ENCODE results near the gene ARMH1.

Gene ARMH1

GRCh38 chr1:44720281-44720680 is 45.8 kb downstream of the ARMH1 start:
- no peak overlapping the region for H3K9ac ChIP-seq
- no peak overlapping the region for H3K4me2 ChIP-seq
- H3K79me2 ChIP-seq (ENCODE audit: insufficient read depth, low read depth), result no peaks in the 10 kb centered on the region
- H3K27ac ChIP-seq, result no peak overlapping the region; the same call in 1 of the 2 replicates
- H3K4me1 ChIP-seq (ENCODE audit: low read depth, poor library complexity, severe bottlenecking), result peaks cover 58% of the 10 kb centered on the region
- H2AFZ ChIP-seq (ENCODE audit: low read depth), result no peak overlapping the region
- H3K27me3 ChIP-seq (ENCODE audit: insufficient read depth, low read depth), result no peaks in the 10 kb centered on the region
- TF ChIP-seq CTCF (conservative IDR thresholded peaks at IDR 0.05; ENCODE audit: low read depth, low read length), result no peak
- H3K36me3 ChIP-seq (ENCODE audit: insufficient read depth), result no peaks in the 10 kb centered on the region
- no peak overlapping the region for H3K4me3 ChIP-seq (IDR thresholded peaks at IDR 0.05; ENCODE audit: insufficient read depth, low read depth, low read length)
- H4K20me1 ChIP-seq (ENCODE audit: insufficient read depth), result no peaks in the 10 kb centered on the region

GRCh38 chr1:44721485-44722361 is 47.2 kb downstream of the ARMH1 start:
- Histone ChIP-seq H3K4me1 (ENCODE audit: low read depth, poor library complexity, severe bottlenecking) (peaks cover 50% of the 10 kb centered on the region), H4K20me1 (ENCODE audit: insufficient read depth) (no peaks in the 10 kb centered on the region), H3K4me3 (IDR thresholded peaks at IDR 0.05; ENCODE audit: insufficient read depth, low read depth, low read length) (no peak overlapping the region), H3K9ac (peak overlapping the region; percentile 55; the same call in 1 of the 2 replicates), H3K79me2 (ENCODE audit: insufficient read depth, low read depth) (no peaks in the 10 kb centered on the region), H3K36me3 (ENCODE audit: insufficient read depth) (no peaks in the 10 kb centered on the region), H3K27ac (peak overlapping the region; percentile 87), H3K4me2 (peak overlapping the region; percentile 6; the same call in 1 of the 2 replicates), H2AFZ (ENCODE audit: low read depth) (peak overlapping the region; percentile 42), H3K27me3 (ENCODE audit: insufficient read depth, low read depth) (no peaks in the 10 kb centered on the region)
- TF ChIP-seq CTCF (conservative IDR thresholded peaks at IDR 0.05; ENCODE audit: low read depth, low read length), result no peak

GRCh38 chr1:44723064-44723463 is 48.5 kb downstream of the ARMH1 start:
- no peak for TF ChIP-seq CTCF (conservative IDR thresholded peaks at IDR 0.05; ENCODE audit: low read depth, low read length)
- H3K9ac ChIP-seq, result no peak overlapping the region
- peaks cover 36% of the 10 kb centered on the region for H3K4me1 ChIP-seq (ENCODE audit: low read depth, poor library complexity, severe bottlenecking)
- H3K4me3 ChIP-seq (IDR thresholded peaks at IDR 0.05; ENCODE audit: insufficient read depth, low read depth, low read length), result no peak overlapping the region
- no peak overlapping the region for H2AFZ ChIP-seq (ENCODE audit: low read depth)
- H3K27me3 ChIP-seq (ENCODE audit: insufficient read depth, low read depth), result no peaks in the 10 kb centered on the region
- H3K27ac ChIP-seq, result no peak overlapping the region
- no peaks in the 10 kb centered on the region for H4K20me1 ChIP-seq (ENCODE audit: insufficient read depth)
- H3K4me2 ChIP-seq, result no peak overlapping the region
- no peaks in the 10 kb centered on the region for H3K79me2 ChIP-seq (ENCODE audit: insufficient read depth, low read depth)
- no peaks in the 10 kb centered on the region for H3K36me3 ChIP-seq (ENCODE audit: insufficient read depth)

GRCh38 chr1:44723496-44724295 is 49.2 kb downstream of the ARMH1 start:
- no peak overlapping the region for H3K4me3 ChIP-seq (IDR thresholded peaks at IDR 0.05; ENCODE audit: insufficient read depth, low read depth, low read length)
- TF ChIP-seq CTCF (conservative IDR thresholded peaks at IDR 0.05; ENCODE audit: low read depth, low read length), result no peak
- H3K4me2 ChIP-seq, result no peak overlapping the region
- H3K4me1 ChIP-seq (ENCODE audit: low read depth, poor library complexity, severe bottlenecking), result peaks cover 30% of the 10 kb centered on the region
- no peak overlapping the region for H2AFZ ChIP-seq (ENCODE audit: low read depth)
- H3K79me2 ChIP-seq (ENCODE audit: insufficient read depth, low read depth), result no peaks in the 10 kb centered on the region
- no peaks in the 10 kb centered on the region for H3K36me3 ChIP-seq (ENCODE audit: insufficient read depth)
- no peak overlapping the region for H3K9ac ChIP-seq
- H3K27me3 ChIP-seq (ENCODE audit: insufficient read depth, low read depth), result no peaks in the 10 kb centered on the region
- no peak overlapping the region for H3K27ac ChIP-seq
- H4K20me1 ChIP-seq (ENCODE audit: insufficient read depth), result no peaks in the 10 kb centered on the region
